ENCODE data around the gene ATP2C2.
"Not testable (repeated sequence)": the region's sequence is repeated elsewhere in the genome, so short reads cannot be mapped to it uniquely, and the experiment has no call there.

Gene ATP2C2

DNA sequence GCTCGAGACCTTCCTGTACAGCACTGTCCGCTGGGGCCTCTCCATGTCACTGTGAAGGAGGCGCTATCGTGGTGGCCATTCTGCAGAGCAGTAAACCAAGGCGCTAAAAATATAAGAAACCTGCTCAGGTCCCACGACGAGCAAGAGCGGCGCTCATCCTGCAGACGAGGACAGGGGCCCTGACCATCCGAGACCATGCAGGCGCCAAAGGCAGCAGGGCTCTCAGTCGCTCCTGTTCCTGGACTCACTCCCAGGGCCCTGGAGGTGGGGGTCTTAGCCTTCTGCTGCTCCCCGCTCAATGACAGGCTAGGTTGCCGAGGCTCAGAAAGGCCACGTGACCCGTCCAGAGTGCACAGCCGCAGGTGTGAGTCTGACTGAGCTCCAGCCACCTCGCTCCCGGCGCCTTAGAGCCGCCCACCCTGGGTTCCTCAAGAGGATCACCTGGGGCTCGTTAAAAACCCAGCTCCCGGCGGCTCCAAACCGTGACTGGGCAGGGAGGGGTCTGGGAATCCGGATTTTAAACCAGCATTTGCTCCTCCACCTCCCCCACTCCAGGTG lies 509 bp upstream of the ATP2C2 start:
- no peak for DNase-seq (ENCODE audit: low read depth)

DNA sequence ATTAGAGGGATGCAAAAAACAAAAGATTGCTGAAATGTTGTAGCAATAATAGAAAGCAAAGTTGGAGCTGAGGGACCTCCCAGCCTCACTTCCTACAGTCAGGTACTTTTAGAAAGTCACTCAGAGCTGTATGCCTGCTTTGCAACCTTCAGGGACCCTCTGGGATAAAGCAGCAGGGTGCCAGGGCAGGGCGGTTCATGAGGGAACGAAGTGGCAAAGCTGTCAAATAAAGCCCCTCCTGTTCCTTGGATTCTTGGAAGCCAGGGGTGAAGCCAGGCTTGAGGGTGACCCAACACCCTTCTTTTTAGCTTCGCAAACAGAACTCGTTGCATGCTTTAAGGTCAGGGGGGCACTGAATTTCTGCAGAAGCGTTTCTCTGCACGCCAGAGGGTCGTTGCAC lies 767 bp downstream of the ATP2C2 start:
- DNase-seq (ENCODE audit: low read depth) = no peak

DNA sequence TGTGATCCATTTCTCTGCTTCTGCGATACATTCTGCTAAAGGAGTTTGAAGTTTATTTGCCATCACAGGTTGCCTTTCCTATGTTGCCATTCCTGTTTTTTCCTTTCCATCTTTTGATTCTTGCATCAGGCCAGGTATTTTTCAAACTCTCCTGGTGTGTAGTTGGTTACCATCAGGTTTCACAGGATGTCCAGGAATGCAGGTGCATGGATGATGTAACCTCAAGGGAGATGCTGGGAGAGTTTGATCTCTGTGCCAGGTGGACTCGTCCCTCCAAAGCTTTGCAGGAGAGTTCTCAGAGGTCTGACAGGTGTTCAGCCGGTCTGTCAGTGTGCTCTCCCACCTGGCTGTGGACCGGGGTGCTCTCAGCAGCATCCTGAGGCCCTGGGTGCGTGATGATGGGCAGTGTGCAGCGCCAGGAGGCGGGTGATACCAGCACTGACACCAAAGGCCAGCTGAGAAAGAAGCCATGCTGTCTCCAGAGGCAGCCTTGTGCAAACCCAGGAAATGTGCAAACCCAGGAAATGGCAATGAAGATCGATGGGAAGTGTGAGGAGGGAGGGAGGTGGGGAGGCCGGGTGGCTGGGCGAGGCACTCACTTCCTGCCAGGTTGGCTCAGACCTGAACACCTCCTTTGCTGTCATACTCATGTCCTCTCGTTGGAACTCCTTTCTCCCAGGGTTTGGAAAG lies 1.7 kb downstream of the ATP2C2 start:
- no peak for DNase-seq (ENCODE audit: low read depth)

DNA sequence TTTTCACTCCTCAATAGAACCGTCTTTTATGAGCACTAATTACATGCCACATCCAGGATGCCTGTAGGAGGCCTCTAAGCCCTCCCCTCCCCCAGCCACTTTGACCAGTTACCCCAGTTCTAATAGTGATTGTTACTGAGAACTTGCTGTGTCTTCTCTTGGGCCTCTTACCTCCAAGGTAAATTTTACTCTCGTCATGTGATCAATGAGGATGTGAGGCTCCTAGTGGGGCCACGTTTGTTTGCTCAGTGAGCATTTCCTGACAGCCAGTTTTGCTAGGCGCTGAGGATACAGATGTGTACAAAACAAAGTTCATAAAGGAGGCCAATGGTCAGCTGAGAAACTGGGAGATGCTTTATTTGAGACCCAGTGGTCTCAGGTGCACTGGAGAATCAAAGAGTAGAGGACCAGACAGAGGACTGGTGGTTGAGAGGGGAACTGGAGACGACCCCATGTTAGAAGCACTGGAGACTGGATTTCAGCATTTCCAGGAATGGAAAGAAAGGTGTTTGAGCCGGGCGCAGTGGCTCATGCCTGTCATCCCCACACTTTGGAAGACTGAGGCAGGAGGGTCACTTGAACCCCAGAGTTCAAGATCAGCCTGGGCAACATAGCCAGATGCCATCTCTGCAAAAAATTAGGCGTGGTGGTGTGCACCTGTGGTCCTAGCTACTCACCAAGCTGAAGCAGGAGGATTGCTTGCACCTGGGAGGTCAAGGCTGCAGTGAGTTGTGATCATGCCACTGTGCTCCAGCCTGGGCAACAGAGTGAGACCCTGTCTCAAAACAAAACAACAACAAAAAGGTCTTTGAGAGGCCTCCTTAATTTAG lies 2.6 kb downstream of the ATP2C2 start:
- DNase-seq (ENCODE audit: low read depth) = no peak

DNA sequence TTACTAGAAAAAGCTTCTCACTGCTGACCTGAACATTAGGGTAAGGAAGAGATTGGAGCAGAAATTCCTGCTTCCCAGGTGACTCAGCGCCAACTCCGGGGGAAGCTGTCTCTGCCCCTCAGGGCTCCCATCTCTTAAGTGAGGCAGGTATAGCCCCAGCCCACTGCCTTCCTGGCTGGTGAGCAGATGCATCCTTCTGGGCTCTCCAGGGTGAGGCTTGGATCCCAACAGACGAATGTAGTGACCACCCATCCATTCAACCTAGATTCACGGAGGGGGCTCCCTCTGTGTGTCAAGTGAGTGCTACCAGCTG lies 3.2 kb downstream of the ATP2C2 start:
- DNase-seq (ENCODE audit: low read depth) = no peak

DNA sequence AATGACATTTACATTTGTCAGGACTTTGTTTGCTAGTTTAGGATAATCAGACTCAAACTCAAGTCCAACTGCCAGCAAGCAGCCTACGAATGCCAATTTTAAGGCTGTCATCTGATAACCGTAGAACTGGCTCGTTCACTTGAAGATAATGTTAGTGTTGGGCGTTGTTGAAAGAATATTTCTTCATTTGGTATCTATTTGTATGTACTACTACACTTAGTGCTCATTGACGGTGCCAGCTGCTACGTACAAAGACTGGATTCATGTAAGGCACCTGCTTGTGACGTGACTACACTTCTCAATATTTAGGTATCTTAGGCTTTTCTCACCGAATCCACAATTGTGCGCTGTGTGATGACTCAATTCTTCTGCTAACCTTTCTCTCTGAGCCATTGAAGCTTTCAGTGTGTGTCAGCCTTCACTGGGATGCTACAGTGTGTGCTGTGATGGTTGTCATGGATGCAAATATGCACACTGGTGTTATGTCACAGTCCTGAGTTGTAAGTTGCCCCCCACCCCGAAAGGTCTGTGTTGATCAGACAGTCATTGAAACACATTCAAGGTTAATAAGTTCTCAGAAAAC lies 5.7 kb downstream of the ATP2C2 start:
- no peak for DNase-seq (ENCODE audit: low read depth)

DNA sequence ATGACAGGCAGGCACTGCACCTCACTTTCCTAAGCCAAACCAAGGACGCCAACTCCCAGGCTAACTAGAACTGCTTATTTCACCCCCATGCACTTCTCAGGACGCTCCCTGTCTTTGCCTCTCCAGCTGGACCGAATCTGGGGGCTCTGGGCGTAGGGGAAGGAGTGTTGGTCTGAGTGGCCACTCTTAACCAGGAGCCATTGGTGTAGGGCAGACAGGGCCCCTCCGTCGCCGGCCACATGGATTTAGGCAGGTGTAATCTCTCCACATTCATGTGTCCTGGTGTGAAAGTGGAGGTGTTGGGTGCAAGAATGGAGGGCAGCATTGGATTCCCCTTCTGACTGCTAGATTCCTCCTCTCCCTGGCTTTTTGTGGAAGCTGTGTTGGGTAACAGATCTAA lies 9.8 kb downstream of the ATP2C2 start:
- DNase-seq (ENCODE audit: low read depth) = no peak

DNA sequence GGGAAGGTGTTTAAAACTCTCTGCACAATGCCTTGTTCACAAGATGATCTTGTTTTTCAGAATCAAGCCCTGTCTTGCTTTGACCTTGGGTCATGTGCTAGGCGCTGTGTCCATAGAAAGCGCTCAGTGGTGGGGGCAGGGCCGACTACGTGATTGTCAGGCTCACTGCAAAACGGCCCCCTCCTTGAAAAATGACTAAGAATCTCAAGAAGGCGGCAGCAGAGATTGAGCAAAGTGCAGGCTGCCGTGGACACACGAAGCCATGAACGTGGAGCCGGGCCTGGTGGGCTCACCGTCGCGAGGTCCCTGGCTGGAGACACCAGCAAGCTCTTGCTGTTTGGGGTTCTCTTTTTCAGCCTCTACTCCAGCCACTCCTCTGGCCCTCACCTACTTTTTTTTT lies 10.2 kb downstream of the ATP2C2 start:
- DNase-seq (ENCODE audit: low read depth) = no peak

DNA sequence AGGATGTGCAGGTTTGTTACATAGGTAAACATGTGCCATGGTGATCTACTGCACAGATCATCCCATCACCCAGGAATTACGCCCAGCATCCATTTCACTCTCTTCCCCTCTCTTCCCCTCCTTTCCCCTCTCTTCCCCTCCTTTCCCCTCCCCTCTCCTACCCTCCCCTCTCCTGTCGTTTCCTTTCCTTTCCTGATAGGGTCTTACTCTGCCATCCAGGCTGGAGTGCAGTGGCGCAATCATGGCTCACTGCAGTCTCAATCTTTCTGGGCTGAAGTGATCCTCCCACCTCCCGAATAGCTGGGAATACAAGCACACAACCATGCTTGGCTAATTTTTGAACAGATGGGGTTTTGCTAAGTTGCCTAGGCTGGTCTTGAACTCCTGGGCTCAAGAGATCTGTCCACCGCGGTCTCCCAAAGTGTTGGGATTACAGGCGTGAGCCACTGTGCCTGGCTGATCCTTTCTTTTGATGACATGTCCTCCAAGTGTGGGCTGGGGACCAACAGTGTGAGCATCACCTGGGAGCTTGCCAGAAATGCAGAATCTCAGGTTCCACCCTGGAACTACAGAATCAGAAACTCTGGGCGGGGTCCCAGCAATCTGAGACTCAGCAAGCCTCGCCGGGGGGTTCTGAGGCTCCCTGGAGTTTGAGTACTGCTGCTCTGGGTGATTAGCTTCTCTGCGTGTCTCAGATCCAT lies 10.8 kb downstream of the ATP2C2 start:
- DNase-seq (ENCODE audit: low read depth) = no peak

DNA sequence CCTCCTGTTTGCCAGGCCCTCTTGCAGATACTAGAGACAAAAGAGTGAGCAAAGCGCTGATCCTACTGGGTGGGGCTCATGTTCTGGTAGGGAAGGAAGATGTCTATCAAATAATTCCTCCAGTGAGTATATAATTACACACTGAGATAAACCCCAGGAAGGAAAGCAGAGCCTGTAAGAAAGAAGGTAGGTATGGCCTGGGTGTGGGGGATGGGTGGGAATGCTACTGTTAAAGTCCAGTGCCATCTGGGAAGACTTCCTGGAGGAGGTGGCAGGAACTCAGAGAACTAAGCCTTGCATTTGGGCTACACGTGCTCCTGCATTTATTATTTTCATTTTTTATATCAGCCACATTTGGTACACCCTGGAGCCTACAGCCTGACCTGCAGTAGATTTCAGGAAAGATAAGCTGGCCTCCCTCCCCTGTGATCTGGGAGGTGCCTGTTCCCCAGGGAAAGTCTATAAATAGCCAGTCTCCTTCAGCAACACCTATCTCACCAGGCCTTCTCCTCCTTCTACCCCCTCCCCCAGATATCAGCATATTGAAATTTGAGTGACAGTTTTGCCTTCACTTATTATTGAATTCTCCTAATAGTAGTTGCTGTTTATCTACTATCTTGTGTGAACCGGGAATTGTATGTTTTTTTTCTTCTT lies 11.5 kb downstream of the ATP2C2 start:
- no peak for DNase-seq (ENCODE audit: low read depth)

DNA sequence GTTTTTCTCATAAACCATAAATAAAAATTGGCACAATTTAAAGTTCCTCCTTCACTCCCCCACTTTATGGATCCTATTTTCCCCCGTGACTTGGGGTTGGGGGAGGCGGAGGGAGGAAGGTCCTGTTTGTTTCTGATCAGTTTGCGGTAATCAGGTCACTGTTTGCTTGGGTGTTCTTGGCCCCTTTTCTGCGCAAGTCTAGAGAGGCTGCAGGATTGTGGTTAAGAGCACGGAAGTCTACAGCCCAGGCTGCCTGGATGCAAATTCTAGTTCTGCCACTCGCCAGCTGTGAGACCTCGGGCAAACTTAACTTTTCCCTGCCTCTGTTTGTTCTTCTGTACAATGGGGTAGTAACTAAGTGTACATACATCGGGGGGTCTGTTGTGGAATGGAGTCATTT lies 12.1 kb downstream of the ATP2C2 start:
- DNase-seq (ENCODE audit: low read depth) = no peak

DNA sequence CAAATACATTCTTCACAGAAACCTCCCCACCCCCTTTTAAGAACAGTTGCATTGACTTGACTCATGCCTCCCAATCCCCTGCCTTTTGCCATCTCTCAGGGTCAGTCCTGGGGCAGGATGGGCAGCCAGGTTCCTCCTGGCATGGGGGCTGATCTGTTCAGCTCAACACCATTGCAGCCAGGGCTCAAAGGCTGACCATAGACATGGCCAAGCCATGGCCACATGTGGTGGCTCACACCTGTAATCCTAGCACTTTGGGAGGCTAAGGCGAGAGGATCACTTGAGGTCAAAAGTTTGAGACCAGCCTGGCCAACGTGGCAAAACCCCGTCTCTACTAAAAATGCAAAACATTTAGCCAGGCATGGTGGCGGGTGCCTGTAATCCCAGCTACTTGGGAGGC lies 14.1 kb downstream of the ATP2C2 start:
- DNase-seq (ENCODE audit: low read depth) = no peak

DNA sequence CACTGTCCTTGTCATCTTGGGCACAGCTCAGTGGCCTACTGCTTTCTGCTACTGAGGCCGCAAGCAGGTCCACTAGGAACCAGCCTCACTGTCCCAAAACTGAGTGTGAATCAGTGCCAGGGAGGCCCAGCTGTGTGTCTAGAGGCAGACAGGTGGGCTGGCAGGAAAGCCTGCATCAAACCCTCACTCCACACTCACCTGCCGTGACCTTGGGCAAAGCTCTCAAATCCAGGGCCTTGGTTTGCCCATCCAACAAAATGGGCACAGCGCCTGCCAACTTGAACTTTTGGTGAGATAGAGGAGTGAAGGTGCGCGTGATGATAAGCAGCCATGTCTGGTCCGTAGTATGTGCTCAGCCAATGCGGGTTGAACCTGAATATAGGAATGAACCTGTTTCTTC lies 14.8 kb downstream of the ATP2C2 start:
- DNase-seq (ENCODE audit: low read depth) = no peak

DNA sequence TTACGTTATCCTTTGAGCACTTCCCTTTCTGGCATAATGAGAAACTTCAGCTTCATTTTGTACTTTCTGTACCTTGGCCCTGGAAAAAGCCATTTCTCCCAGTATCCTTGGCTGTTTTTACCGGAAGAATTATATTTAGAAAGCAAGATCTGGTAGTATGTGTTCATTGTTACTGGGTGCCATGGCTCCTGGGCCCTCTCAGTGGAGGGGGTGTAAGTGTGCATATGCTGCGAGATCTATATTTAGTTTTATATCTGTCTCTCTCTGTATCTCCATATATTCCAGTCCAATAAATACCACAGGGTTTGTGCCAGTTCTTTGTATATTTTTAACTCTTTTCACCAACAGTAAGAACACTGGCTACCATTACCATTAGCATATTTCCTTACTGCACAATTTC lies 17.7 kb downstream of the ATP2C2 start:
- DNase-seq (ENCODE audit: low read depth) = no peak

DNA sequence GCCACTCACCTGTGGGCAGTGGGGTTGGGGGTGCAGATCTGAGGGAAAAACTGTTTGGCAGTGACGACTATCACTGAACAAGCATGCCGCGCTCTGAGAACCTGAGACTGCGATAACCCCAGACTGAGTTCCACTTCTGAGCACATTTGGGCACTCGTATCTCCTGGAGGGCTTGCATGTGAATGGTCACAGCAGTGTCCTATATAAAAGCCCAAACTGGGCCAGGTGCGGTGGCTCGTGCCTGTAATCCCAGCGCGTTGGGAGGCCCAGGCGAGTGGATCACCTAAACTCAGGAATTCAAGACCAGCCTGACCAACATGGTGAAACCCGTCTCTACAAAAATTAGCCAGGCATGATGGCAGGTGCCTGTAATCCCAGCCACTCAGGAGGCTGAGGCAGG lies 18.7 kb downstream of the ATP2C2 start:
- no peak for DNase-seq (ENCODE audit: low read depth)

DNA sequence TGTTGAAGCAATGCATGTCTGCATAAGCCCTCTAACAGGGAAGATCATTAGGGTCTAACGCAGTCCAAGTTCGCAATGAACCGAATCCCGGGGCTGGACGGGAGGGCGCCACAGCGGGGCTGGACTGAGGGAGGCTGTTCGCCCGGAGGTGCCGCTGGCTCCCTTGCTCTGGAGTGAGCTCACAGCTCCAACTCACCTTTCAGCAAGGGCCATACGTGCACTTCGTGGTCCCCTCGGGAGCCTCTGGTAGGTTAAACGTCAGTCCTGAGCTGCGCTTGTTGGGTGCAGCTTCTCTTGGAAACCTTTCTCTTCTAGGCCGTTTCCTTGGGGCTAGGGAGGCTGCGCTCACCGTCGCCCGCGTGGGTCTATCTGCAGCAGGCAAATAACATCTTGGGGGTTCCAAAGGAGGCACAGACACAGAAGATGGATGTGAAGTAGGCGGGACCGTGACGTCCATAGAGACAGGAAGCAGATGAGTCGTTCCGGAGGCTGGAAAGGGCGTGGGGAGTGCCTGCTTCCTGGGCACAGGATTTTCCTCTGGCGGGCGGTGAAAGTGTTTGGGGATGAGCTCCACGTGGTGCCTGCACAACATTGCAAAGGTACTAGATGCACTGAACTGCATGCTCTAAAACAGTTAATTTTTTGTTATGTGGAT lies 21.9 kb downstream of the ATP2C2 start:
- no peak for DNase-seq (ENCODE audit: low read depth)

DNA sequence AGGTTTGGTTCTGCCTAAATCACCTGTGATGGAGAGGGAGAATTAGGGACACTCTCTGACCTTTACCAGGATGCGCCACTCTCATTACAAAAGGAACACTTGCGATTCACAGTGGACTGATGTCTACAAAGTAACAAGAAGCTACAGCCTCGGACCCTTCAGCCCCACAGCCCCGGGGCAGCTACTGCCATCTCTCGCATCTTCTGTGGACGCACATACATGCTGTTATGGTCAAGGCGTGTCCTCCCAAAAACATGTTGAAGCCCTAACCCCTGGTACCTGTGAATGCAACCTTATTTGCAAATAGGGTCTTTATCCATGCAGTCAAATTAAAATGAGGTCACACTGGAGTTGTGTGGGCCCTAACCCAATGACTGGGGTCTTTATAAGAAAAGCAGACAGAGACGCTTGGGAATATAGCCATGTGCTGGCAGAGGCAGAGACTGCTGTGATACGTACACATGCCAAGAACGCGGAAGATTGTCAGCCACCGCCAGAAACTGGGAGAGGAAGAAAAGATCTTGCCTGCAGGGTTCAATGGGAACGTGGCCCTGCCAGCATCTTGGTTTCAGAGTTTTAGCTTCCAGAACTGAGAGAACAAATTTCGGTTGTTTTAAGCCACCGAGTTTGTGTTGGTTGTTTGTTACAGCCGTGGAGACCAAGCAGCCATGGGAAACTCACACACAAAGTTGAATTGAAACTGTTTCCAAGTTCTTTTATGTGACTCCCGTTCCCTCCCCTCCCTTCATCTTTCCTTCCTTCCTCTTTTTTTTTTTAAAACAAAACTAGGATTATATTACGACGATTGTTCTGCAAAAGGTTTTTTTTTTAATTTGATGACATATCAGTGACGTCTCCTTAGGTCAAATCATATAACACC lies 23.1 kb downstream of the ATP2C2 start:
- DNase-seq (ENCODE audit: low read depth) = no peak

DNA sequence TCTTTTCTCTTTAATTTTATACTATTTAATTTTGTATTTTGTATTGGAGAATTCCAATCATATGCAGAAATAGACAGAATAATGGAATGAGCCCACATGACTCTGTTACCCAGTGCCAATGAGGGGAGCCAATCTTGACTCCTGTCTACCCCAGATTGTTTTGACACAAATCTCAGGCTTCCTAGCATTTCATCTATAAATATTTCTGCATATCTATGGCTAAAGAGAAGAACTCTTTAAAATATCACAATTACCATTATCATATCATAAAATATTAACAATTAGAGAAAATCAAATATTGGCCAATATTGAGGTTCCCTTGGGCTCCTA lies 23.7 kb downstream of the ATP2C2 start:
- DNase-seq (ENCODE audit: low read depth) = no peak

DNA sequence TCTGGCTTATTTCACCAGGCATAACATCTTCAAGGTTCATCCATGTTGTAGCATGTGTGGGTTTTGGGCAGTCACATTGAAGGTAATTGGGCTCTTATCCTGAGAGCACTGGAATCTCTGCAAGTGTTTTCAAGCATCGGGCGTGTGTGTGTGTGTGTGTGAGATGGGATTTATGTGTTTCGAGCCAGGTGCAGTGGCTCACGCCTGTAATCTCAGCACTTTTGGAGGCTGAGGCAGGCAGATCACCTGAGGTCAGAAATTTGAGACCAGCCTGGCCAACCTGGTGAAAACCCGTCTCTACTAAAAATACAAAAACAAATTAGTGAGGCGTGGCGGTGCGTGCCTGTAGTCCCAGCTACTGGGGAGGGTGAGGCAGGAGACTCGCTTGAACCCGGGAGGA lies 27.7 kb downstream of the ATP2C2 start:
- DNase-seq (ENCODE audit: low read depth) = not testable (repeated sequence)

DNA sequence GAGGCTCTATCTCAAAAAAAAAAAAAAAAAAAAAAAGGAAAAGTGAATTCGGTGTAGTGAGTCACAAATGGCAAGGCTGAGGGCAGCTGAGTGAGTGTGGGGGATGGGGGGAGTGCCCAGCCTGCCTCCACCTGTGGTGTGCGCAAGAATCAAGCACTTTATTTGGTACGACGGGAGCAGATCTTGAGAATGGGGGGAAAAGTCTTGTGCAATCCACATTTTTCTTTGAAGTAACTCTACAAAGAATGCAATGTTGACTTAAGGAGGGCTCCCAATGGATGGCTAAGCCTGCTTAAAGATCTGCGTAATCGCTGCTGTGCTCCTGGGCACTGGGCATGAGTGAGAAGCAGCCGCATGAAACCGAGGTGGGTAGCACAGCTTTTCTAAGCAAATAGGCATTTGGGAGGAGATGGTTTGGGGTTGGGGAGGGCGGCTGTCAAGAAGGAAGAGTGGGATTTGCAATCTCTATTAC lies 28.2 kb downstream of the ATP2C2 start:
- DNase-seq (ENCODE audit: low read depth) = no peak

DNA sequence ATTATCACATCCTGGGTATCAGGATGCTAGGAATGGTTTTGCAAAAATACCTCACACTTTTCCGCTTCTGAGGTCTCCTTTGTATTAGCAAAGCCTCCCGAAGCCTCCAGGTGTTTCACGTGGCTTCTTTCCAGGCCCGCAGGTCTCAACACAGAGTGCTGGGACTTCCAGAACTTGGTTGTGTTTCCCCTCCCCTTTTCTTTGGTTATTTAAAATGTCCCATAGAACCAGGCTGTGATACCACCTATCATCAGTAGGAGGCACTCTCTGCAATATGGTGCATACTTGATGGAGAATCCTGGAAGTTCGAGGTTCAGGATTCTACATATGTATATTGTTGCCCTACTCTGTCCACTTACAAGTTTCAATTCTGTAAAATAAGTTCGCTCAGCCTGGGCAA lies 28.8 kb downstream of the ATP2C2 start:
- DNase-seq (ENCODE audit: low read depth) = no peak

Data from activated T-cell treated with anti-CD3 and anti-CD28 coated beads for 24 hours (primary cell).